Psoas muscle (tissue), 8 donors: ENCODE data around the gene SIRT6. TPM values are rescaled to one million over a fixed set of nuclear protein-coding genes. Genes with fewer than 3 reads are reported as not detected.
A peak's percentile ranks its signal among the peaks of the same experiment; 100 is the strongest.

Experiments
- ATAC-seq, 4 donors: fragments of 200-7000 bp; cut with Tn5 transposase; one replicate each; pipeline ENCODE4 v1.9.1; 2020; ENCODE audit warnings: moderate library complexity in 3 of 4, mild to moderate bottlenecking in 2 of 4
- DNase-seq, 2 donors: peaks; one replicate each; pipeline ENCODE4 v3.0.0-alpha.2; 2020
- H3K27ac ChIP-seq: fragments of 200-600 bp; one replicate; pipeline ENCODE4 v1.8.0; 2022
- H3K27me3 ChIP-seq, 3 donors: fragments of 200-600 bp in 1 of 3; one replicate each; pipeline versions ENCODE4 v1.6.1 to v1.8.0; 2013 to 2022; ENCODE audit warnings: low read length in 2 of 3, mild to moderate bottlenecking in 2 of 3, moderate library complexity in 1 of 3; ENCODE audit not compliant: insufficient read depth in 3 of 3
- H3K36me3 ChIP-seq, 2 donors: fragments of 200-600 bp in 1 of 2; one replicate each; pipeline versions ENCODE4 v1.6.1 to v1.8.0; 2013 to 2022; ENCODE audit warnings: low read depth in 1 of 2, mild to moderate bottlenecking in 1 of 2, moderate library complexity in 1 of 2; ENCODE audit not compliant: insufficient read depth in 1 of 2
- H3K4me1 ChIP-seq: fragments of 200-600 bp; one replicate; pipeline ENCODE4 v1.8.0; 2022
- H3K4me3 ChIP-seq: fragments of 200-600 bp; one replicate; pipeline ENCODE4 v1.8.0; 2022; ENCODE audit warnings: mild to moderate bottlenecking
- H3K9me3 ChIP-seq: fragments of 200-600 bp; one replicate; pipeline ENCODE4 v1.8.0; 2022
- CTCF ChIP-seq: fragments of 200-600 bp; IDR thresholded peaks from one replicate; pipeline ENCODE4 v1.8.0; 2022; ENCODE audit warnings: antibody characterized with exemption
- WGBS, 3 donors: extraction: QIAGEN DNeasy Blood & Tissue Kit; methylation state at CpG; one replicate each; pipeline versions ENCODE4 v1.1.6 to v1.1.7; 2013; 5-methylcytosine and 5-hydroxymethylcytosine counted together
- intact Hi-C, 2 donors: fragments of 100-400 bp; cut with DNase I; formaldehyde crosslinking; loops; one replicate each; pipeline versions ENCODE4 v1.11.0 to v1.14.2; 2022
- polyA plus RNA-seq, 3 donors: library from polyadenylated mRNA; stranded (reverse); fragments of 200-250 nt; gene quantifications; one replicate each; pipeline ENCODE4 v1.2.3, GENCODE V29; 2013
- total RNA-seq, 4 donors: library from RNA; stranded (reverse); fragmentation: NEBNext Ultra II Directional in 2 of 4; extraction: Animal tissue kit (Norgen Biotek cat#: 25700) in 2 of 4; gene quantifications; one replicate each; pipeline versions ENCODE4 v1.2.1 to v1.2.4, GENCODE V29; 2021 to 2023
- donor health status: healthy with polysubstance abuse.
- donor health status: DM: no; HTN: no; CAD: no; lungs with moderate emphysema.
- donor health status: Bipolar disorder and iron deficiency.
- donor health status: healthy.
- donor health status: DM: yes; HTN: yes; CAD: no.
- donor health status: DM: no; HTN: no; CAD: no.
- donor health status: DM: no; HTN: no; CAD: no.
- donor health status: DM: yes; HTN: yes; CAD: no.

SIRT6 gene
- total and polyA plus RNA-seq, 7 donors, result 8.4 to 23.5 (median 13.1) TPM

- H3K36me3 ChIP-seq, result no peaks in the 10 kb centered on the region
- TF ChIP-seq CTCF, result no peak
- ATAC-seq (no peak), DNase-seq (no peak)
- H3K4me1 ChIP-seq, result no peaks in the 10 kb centered on the region
- intact Hi-C loops, result loop anchor here in 1 of 2 donors (5.0 kb wide), 1 partner anchor 202 kb away; the partner anchor contains the start of gene EEF2
- no peak overlapping the region for H3K27ac ChIP-seq
- 67 to 79% (median 79%) methylated on average over 5 of the region's 5 CpGs for WGBS, 3 donors
- no peak overlapping the region for H3K4me3 ChIP-seq
- peaks cover 0 to 8% (median under 1%) of the 10 kb centered on the region in 3 donors for H3K27me3 ChIP-seq
- H3K9me3 ChIP-seq, result no peaks in the 10 kb centered on the region
These were observed 7.3 kb upstream of the SIRT6 start for GRCh38 chr19:4189641-4190040.

GRCh38 chr19:4187313-4188122 lies 5.2 kb upstream of the SIRT6 start:
- Histone ChIP-seq H3K27me3 (no peaks in the 10 kb centered on the region), H3K36me3 (no peaks in the 10 kb centered on the region), H3K4me3 (no peak overlapping the region), H3K27ac (no peak overlapping the region), H3K4me1 (peaks cover 16% of the 10 kb centered on the region), H3K9me3 (no peaks in the 10 kb centered on the region)
- DNase-seq (no peak), ATAC-seq (no peak)
- 91 to 94% (median 91%) methylated on average over 10 of the region's 10 CpGs for WGBS, 3 donors
- no peak for TF ChIP-seq CTCF
- intact Hi-C loops, result loop anchor here in 1 of 2 donors (5.0 kb wide), 1 partner anchor 200 kb away; the partner anchor contains the start of gene EEF2

GRCh38 chr19:4186087-4186993 lies 4.0 kb upstream of the SIRT6 start:
- Histone ChIP-seq H3K4me1 (peaks cover 21% of the 10 kb centered on the region), H3K36me3 (no peaks in the 10 kb centered on the region), H3K27ac (no peak overlapping the region), H3K4me3 (peak overlapping the region; percentile 11), H3K27me3 (no peaks in the 10 kb centered on the region), H3K9me3 (no peaks in the 10 kb centered on the region)
- peak; percentile 55 to 72 (median 64) for ATAC-seq
- WGBS, 3 donors, result 27 to 34% (median 29%) methylated on average over 20 to 22 of the region's 22 CpGs
- TF ChIP-seq CTCF, result peak; percentile 65
- DNase-seq, result peak; percentile 68 to 78
- intact Hi-C loops, result loop anchor here in 1 of 2 donors (5.0 kb wide), 1 partner anchor 199 kb away; the partner anchor contains the start of gene EEF2

GRCh38 chr19:4185413-4186086 lies 3.2 kb upstream of the SIRT6 start:
- H3K36me3 ChIP-seq, result peaks cover 0 to 1% of the 10 kb centered on the region in 2 donors
- H3K9me3 ChIP-seq, result no peaks in the 10 kb centered on the region
- ATAC-seq, result no peak
- no peak overlapping the region for H3K4me3 ChIP-seq
- 58 to 75% (median 62%) methylated on average over 9 of the region's 9 CpGs for WGBS, 3 donors
- DNase-seq, result no peak
- H3K27me3 ChIP-seq, result no peaks in the 10 kb centered on the region
- TF ChIP-seq CTCF, result no peak
- no peak overlapping the region for H3K27ac ChIP-seq
- peaks cover 27% of the 10 kb centered on the region for H3K4me1 ChIP-seq
- intact Hi-C loops, result loop anchor here in 1 of 2 donors (5.0 kb wide), 1 partner anchor 198 kb away; the partner anchor contains the start of gene EEF2
